HG03571 (cell line): ENCODE measurements around the gene ALK.
A peak's percentile ranks its signal among the peaks of the same experiment; 100 is the strongest.

Experiments used
- ATAC-seq: cut with Tn5 transposase; IDR thresholded peaks from one replicate; pipeline ENCODE4 v1.9.1; 2021; ENCODE audit not compliant: unreplicated experiment

ALK gene

GRCh38 chr2:29723255-29724001 lies 198.0 kb downstream of the ALK start:
- ATAC-seq: peak; percentile 89

- no peak for ATAC-seq
These were observed 201.7 kb downstream of the ALK start for GRCh38 chr2:29719639-29720038.

- no peak for ATAC-seq
These were observed 203.2 kb downstream of the ALK start for GRCh38 chr2:29718076-29718686.

- ATAC-seq: no peak
These were observed 205.7 kb downstream of the ALK start for GRCh38 chr2:29715655-29716054.

GRCh38 chr2:29714333-29714732 lies 207.1 kb downstream of the ALK start:
- ATAC-seq: no peak

GRCh38 chr2:29706171-29706720 lies 215.1 kb downstream of the ALK start:
- ATAC-seq: no peak

GRCh38 chr2:29705616-29706015 lies 215.8 kb downstream of the ALK start:
- no peak for ATAC-seq

GRCh38 chr2:29703336-29703735 lies 218.1 kb downstream of the ALK start:
- ATAC-seq: no peak

GRCh38 chr2:29702276-29702675 lies 219.1 kb downstream of the ALK start:
- ATAC-seq: no peak

GRCh38 chr2:29700560-29700959 lies 220.8 kb downstream of the ALK start:
- no peak for ATAC-seq

- ATAC-seq: no peak
These were observed 222.3 kb downstream of the ALK start for GRCh38 chr2:29699045-29699444.

- no peak for ATAC-seq
These were observed 223.2 kb downstream of the ALK start for GRCh38 chr2:29698216-29698615.

GRCh38 chr2:29697715-29698114 lies 223.7 kb downstream of the ALK start:
- no peak for ATAC-seq

- no peak for ATAC-seq
These were observed 224.2 kb downstream of the ALK start for GRCh38 chr2:29697181-29697580.

GRCh38 chr2:29694741-29695140 lies 226.6 kb downstream of the ALK start:
- no peak for ATAC-seq

GRCh38 chr2:29691391-29691950 lies 229.9 kb downstream of the ALK start:
- no peak for ATAC-seq

- ATAC-seq: no peak
These were observed 231.7 kb downstream of the ALK start for GRCh38 chr2:29689666-29690065.

GRCh38 chr2:29688429-29688828 lies 233.0 kb downstream of the ALK start:
- ATAC-seq: no peak

GRCh38 chr2:29687121-29687520 lies 234.3 kb downstream of the ALK start:
- no peak for ATAC-seq

GRCh38 chr2:29676886-29677453 lies 244.4 kb downstream of the ALK start:
- no peak for ATAC-seq

- no peak for ATAC-seq
These were observed 256.8 kb downstream of the ALK start for GRCh38 chr2:29664578-29664977.

- no peak for ATAC-seq
These were observed 258.1 kb downstream of the ALK start for GRCh38 chr2:29663268-29663667.
